ENCODE data around the gene UCKL1.

The UCKL1 gene

DNA sequence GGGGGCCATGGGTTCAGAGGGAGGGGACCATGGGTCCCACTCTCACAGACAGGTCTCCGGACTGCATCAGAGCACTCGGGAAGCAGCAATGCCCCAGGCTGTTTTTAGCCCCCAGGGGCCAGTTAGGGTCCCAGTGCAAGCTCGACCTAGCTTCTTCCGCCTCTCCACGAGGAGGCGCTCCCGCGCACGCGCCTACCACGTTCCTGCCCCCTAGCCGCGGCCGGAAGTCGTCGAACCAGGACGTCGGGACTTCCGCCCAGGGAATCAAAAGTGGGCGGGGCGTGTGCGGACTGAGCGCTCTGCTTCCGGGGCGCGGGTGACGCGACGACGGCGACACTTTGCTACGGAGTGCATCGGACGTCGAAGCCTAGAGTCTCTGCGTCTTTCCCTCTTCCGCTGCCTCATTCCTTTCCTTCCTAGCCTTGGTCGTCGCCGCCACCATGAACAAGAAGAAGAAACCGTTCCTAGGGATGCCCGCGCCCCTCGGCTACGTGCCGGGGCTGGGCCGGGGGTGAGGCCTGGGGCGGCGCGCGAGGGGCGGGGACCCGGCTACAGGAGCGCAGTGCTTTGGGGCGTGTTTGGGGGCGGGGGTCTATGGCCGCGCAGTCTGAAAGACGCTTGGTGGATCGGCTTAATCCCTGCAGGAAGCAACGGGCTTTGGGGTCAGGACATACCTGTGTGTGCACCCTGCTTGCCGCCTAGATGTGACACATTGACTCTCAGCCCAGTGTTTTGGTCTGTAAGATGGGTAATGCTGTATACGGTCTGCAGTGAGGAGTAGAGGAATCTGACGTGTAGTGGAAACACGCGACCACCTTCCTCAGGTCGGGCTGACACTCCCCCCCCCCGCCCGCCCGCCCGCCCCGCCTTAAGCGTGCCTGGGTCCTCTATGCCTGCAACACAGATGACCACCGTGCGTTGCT is 24.9 kb upstream of the UCKL1 start, which contains the start of gene PRPF6:
PRPF6 (plus strand) TSS at position 327 of the 923 bp plus-strand sequence; CDS start at position 441, 114 bp downstream.
- peak; percentile 93 for DNase-seq (ENCODE audit: low read depth, low spot score)
- TF ChIP-seq CTCF (IDR thresholded peaks at IDR 0.05; ENCODE audit: low read depth, low read length): peak; percentile 89
- in situ Hi-C loops (cut with HindIII; ENCODE audit: low sequenced_read_pairs): no loop called here
- H3K4me3 ChIP-seq (ENCODE audit: low read depth, low read length): peak within 1 kb of the TSS; percentile 91

DNA sequence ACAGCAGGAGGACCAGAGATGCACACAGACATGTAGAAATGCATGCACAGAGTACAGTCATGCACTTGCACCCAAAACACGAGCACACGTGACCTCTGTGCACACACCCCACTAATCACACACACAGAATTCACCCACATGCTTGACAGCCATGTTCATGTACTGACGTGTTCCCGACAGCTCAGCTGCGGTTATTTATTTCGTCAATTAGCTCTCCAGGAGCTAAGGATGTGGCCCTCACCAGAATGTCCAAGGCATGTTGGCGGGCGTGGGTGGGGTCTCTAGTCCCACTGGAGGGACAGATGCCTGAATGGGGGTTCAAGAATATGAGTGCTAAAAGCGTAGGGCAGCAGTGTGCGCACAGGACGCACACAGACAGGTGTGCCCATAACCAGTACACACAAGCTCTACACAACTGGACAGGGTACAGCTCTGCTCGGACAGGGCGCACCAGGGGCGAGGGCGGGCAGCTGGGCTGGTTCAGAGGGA is 24.1 kb upstream of the UCKL1 start:
- TF ChIP-seq CTCF (IDR thresholded peaks at IDR 0.05; ENCODE audit: low read depth, low read length): no peak
- DNase-seq (ENCODE audit: low read depth, low spot score): no peak
- in situ Hi-C loops (cut with HindIII; ENCODE audit: low sequenced_read_pairs): no loop called here
- peak overlapping the region; percentile 91 for H3K4me3 ChIP-seq (ENCODE audit: low read depth, low read length)

DNA sequence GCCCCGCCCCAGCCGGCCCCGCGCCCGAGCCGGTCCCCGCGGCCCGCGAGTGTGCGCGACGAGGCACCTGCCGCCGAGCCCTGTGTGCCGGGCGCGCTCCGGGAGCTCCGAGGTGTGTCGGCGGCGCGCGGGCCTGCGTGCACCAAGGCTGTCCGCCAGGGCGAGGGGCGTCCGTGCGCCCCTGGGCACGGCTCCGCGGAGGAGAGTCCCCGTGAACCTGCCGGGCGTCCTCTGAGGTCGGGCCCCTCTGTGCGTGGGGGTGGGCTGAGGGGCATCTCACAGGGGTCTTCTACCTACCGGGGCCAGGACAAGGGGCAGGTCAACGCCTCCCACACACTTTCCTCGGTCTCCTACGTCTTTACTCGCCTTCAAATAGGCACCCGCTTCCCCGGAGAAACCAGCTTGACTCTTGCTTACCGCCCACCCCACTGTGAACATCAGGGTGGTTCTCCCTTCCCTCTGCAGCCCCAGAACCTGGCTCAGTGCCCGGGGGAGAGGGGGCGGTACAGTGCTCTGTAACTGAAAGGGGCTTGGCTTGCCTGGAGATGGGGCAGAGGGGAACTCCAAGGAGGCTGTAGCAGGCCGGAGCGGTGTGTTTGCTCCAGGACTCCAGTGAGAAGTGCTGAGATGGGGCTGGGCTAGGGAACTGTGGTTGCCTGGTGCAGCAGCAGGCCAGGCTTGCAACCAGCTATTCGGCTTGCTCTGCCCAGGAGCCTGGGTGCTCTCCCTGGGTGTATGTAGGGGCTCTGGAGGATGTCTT is 23.5 kb upstream of the UCKL1 start, which contains the start of gene SAMD10:
SAMD10 (minus strand) TSS at position 86 of the 760 bp plus-strand sequence. CDS start 175 bp downstream, outside the sequence.
- H3K4me3 ChIP-seq (ENCODE audit: low read depth, low read length): peak within 1 kb of the TSS; percentile 49
- in situ Hi-C loops (cut with HindIII; ENCODE audit: low sequenced_read_pairs): no loop called here
- DNase-seq (ENCODE audit: low read depth, low spot score): peak; percentile 32
- TF ChIP-seq CTCF (IDR thresholded peaks at IDR 0.05; ENCODE audit: low read depth, low read length): no peak

DNA sequence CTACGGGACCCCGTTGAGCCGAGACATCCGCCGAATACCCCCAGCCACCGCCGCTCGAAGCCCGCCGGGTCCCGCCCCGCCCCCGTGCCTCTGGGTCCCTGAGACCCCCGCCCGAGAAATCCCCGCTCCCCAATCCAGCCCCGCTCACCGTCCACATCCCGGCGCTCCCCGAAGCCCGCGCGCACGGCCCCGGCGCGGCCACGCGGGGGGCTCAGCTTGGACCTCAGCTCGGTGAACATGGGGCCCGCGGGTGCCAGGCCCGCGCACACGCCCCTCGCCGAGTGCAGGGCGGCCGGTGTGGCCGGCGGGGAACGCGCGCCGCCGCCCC is 23.0 kb upstream of the UCKL1 start:
- TF ChIP-seq CTCF (IDR thresholded peaks at IDR 0.05; ENCODE audit: low read depth, low read length): no peak
- in situ Hi-C loops (cut with HindIII; ENCODE audit: low sequenced_read_pairs): no loop called here
- H3K4me3 ChIP-seq (ENCODE audit: low read depth, low read length): peak overlapping the region; percentile 49
- DNase-seq (ENCODE audit: low read depth, low spot score): no peak

GRCh38 chr20:63978319-63979228 is 22.4 kb upstream of the UCKL1 start:
- in situ Hi-C loops (cut with HindIII; ENCODE audit: low sequenced_read_pairs): no loop called here
- TF ChIP-seq CTCF (IDR thresholded peaks at IDR 0.05; ENCODE audit: low read depth, low read length): no peak
- peak; percentile 30 for DNase-seq (ENCODE audit: low read depth, low spot score)
- H3K4me3 ChIP-seq (ENCODE audit: low read depth, low read length): peak overlapping the region; percentile 49
